NT2/D1 (cell line): Measurements from ENCODE around the gene STAG1.
"Not testable (repeated sequence)": the region's sequence is repeated elsewhere in the genome, so short reads cannot be mapped to it uniquely, and the experiment has no call there.

Experiments
- DNase-seq: peaks from one replicate; pipeline ENCODE4 v3.0.0-alpha.2; 2011; ENCODE audit warnings: low read depth, low spot score
- H3K27me3 ChIP-seq: 2 replicates; pipeline ENCODE4 v1.6.0; 2011; ENCODE audit warnings: mild to moderate bottlenecking; ENCODE audit not compliant: insufficient read length, insufficient read depth
- H3K36me3 ChIP-seq: 2 replicates; pipeline ENCODE4 v1.6.1; 2011; ENCODE audit warnings: mild to moderate bottlenecking, low read length, mixed read lengths; ENCODE audit not compliant: insufficient read depth, insufficient read length
- H3K4me1 ChIP-seq: 2 replicates; pipeline ENCODE4 v1.5.1; 2011; ENCODE audit not compliant: insufficient read depth, insufficient read length
- H3K4me3 ChIP-seq: 2 replicates; pipeline ENCODE4 v1.5.1; 2011; ENCODE audit warnings: low read depth; ENCODE audit not compliant: insufficient read length
- H3K9ac ChIP-seq: 2 replicates; pipeline ENCODE4 v1.6.0; 2011; ENCODE audit warnings: low read depth; ENCODE audit not compliant: insufficient read length
- H3K9me3 ChIP-seq: 2 replicates; pipeline ENCODE4 v1.5.1; 2011; ENCODE audit warnings: mild to moderate bottlenecking, low read length; ENCODE audit not compliant: insufficient read depth
- SUZ12 ChIP-seq: IDR thresholded peaks from 2 replicates; pipeline ENCODE4 v1.6.1; 2011; ENCODE audit not compliant: insufficient read length, insufficient read depth; ENCODE audit errors: extremely low read depth
- YY1 ChIP-seq: IDR thresholded peaks from 2 replicates; pipeline ENCODE4 v1.6.1; 2011; ENCODE audit not compliant: insufficient read length, insufficient read depth
- ZNF274 ChIP-seq: IDR thresholded peaks from 2 replicates; pipeline ENCODE4 v1.6.1; 2011; ENCODE audit warnings: mild to moderate bottlenecking, low read depth, low read length

The STAG1 gene

GRCh38 chr3:136714020-136714419 is 38.2 kb downstream of the STAG1 start:
- H3K9ac ChIP-seq = no peak overlapping the region
- H3K9me3 ChIP-seq = no peaks in the 10 kb centered on the region
- H3K27me3 ChIP-seq = no peaks in the 10 kb centered on the region
- H3K4me3 ChIP-seq = no peak overlapping the region
- no peaks in the 10 kb centered on the region for H3K4me1 ChIP-seq
- TF ChIP-seq ZNF274 (no peak), SUZ12 (no peak), YY1 (no peak)
- H3K36me3 ChIP-seq = no peaks in the 10 kb centered on the region
- DNase-seq = no peak

GRCh38 chr3:136712941-136713340 is 39.2 kb downstream of the STAG1 start:
- Histone ChIP-seq H3K4me3 (no peak overlapping the region), H3K27me3 (no peaks in the 10 kb centered on the region), H3K9ac (no peak overlapping the region), H3K36me3 (peaks cover 3% of the 10 kb centered on the region), H3K9me3 (no peaks in the 10 kb centered on the region), H3K4me1 (no peaks in the 10 kb centered on the region)
- no peak for DNase-seq
- TF ChIP-seq ZNF274 = no peak
- TF ChIP-seq SUZ12 = no peak
- TF ChIP-seq YY1 = no peak

- H3K27me3 ChIP-seq, DNase-seq, H3K9ac ChIP-seq, H3K9me3 ChIP-seq, H3K36me3 ChIP-seq, H3K4me3 ChIP-seq, H3K4me1 ChIP-seq: not testable (repeated sequence)
These were observed 40.3 kb downstream of the STAG1 start for GRCh38 chr3:136711888-136712287.

GRCh38 chr3:136711277-136711676 is 40.9 kb downstream of the STAG1 start:
- Histone ChIP-seq H3K36me3 (peaks cover 3% of the 10 kb centered on the region), H3K9ac (no peak overlapping the region), H3K27me3 (no peaks in the 10 kb centered on the region), H3K9me3 (no peaks in the 10 kb centered on the region), H3K4me3 (no peak overlapping the region), H3K4me1 (no peaks in the 10 kb centered on the region)
- TF ChIP-seq ZNF274 = no peak
- DNase-seq = no peak

- not testable (repeated sequence) for H3K27me3 ChIP-seq, H3K4me1 ChIP-seq, H3K36me3 ChIP-seq, H3K9me3 ChIP-seq, H3K9ac ChIP-seq, DNase-seq, H3K4me3 ChIP-seq
These were observed 42.4 kb downstream of the STAG1 start for GRCh38 chr3:136709775-136710174.

GRCh38 chr3:136708333-136708985 is 43.7 kb downstream of the STAG1 start:
- Histone ChIP-seq H3K36me3 (peaks cover 3% of the 10 kb centered on the region), H3K9me3 (no peaks in the 10 kb centered on the region), H3K9ac (no peak overlapping the region), H3K4me3 (no peak overlapping the region), H3K4me1 (no peaks in the 10 kb centered on the region), H3K27me3 (no peaks in the 10 kb centered on the region)
- no peak for DNase-seq
- TF ChIP-seq ZNF274 (no peak), YY1 (no peak), SUZ12 (no peak)

GRCh38 chr3:136703429-136703828 is 48.7 kb downstream of the STAG1 start:
- no peak for DNase-seq
- Histone ChIP-seq H3K36me3 (no peaks in the 10 kb centered on the region), H3K4me3 (no peak overlapping the region), H3K9ac (no peak overlapping the region), H3K27me3 (no peaks in the 10 kb centered on the region), H3K9me3 (no peaks in the 10 kb centered on the region), H3K4me1 (no peaks in the 10 kb centered on the region)
- TF ChIP-seq ZNF274 = no peak
- no peak for TF ChIP-seq SUZ12
- no peak for TF ChIP-seq YY1

- TF ChIP-seq YY1 (no peak), ZNF274 (no peak), SUZ12 (no peak)
- Histone ChIP-seq H3K9ac (no peak overlapping the region), H3K4me1 (no peaks in the 10 kb centered on the region), H3K4me3 (no peak overlapping the region), H3K36me3 (no peaks in the 10 kb centered on the region), H3K9me3 (peaks cover 20% of the 10 kb centered on the region), H3K27me3 (no peaks in the 10 kb centered on the region)
- DNase-seq = no peak
These were observed 52.8 kb downstream of the STAG1 start for GRCh38 chr3:136699271-136699828.
